ENCODE results near the gene SMIM45.
"Not testable (repeated sequence)": the region's sequence is repeated elsewhere in the genome, so short reads cannot be mapped to it uniquely, and the experiment has no call there.

Gene SMIM45

GRCh38 chr22:41940832-41941765 lies 10.9 kb upstream of the SMIM45 start:
- Mint-ChIP-seq H3K36me3 (peaks cover 5% of the 10 kb centered on the region), H3K27me3 (no peaks in the 10 kb centered on the region)

DNA sequence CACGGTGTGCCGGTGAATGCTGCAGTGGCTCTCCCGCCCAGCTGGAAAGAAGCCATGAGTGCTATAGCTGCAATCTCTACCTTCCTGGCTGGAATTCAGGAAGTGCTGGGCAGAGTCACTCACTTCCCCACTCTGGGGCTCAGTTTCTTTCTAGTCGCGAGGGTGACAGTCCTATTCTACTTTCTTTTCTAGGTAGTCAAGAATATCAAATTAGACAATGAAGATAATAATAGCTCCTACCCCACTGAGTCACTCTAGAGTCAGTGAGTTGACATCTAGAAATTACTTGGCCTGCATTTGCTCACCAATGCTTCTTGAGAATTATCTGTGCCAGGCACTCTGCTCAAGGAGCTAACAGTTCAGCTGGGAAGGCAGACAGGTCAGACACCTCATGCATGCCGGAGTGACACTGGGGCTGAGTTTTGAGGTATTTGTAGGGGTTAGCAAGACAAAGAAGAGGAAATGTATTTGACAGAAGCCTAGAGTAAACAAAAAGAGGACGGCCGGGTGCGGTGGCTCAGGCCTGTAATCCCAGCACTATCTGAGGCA lies 8.2 kb upstream of the SMIM45 start:
- Mint-ChIP-seq H3K4me1 (ENCODE audit: low read depth) (peaks cover 37% of the 10 kb centered on the region), H3K4me3 (peak overlapping the region; percentile 76), H3K36me3 (peaks cover 5% of the 10 kb centered on the region), H3K9me3 (ENCODE audit: low read depth) (no peaks in the 10 kb centered on the region), H3K27ac (peak overlapping the region; percentile 81), H3K27me3 (no peaks in the 10 kb centered on the region)

More at GRCh38 chr22:41940832-41941765, 10.9 kb upstream of the SMIM45 start:
- Mint-ChIP-seq H3K4me1 (ENCODE audit: low read depth) (peaks cover 39% of the 10 kb centered on the region), H3K9me3 (ENCODE audit: low read depth) (no peaks in the 10 kb centered on the region), H3K27ac (peak overlapping the region; percentile 100), H3K4me3 (peak overlapping the region; percentile 87)

- Mint-ChIP-seq H3K9me3 (ENCODE audit: low read depth) (no peaks in the 10 kb centered on the region), H3K27ac (peak within 1 kb of the TSS; percentile 75), H3K4me1 (ENCODE audit: low read depth) (peaks cover 8% of the 10 kb centered on the region), H3K4me3 (peak within 1 kb of the TSS; percentile 88), H3K36me3 (peaks cover 4% of the 10 kb centered on the region), H3K27me3 (no peaks in the 10 kb centered on the region)
Measured at GRCh38 chr22:41946629-41947423, 5.1 kb upstream of the SMIM45 start, which contains the start of gene CENPM. Gene CENPM, minus strand, starts transcription at chr22:41947152. Its CDS starts 76 bp downstream, at chr22:41947076.

GRCh38 chr22:41947424-41948080 lies 4.4 kb upstream of the SMIM45 start:
- peak overlapping the region; percentile 88 for H3K4me3 Mint-ChIP-seq

DNA sequence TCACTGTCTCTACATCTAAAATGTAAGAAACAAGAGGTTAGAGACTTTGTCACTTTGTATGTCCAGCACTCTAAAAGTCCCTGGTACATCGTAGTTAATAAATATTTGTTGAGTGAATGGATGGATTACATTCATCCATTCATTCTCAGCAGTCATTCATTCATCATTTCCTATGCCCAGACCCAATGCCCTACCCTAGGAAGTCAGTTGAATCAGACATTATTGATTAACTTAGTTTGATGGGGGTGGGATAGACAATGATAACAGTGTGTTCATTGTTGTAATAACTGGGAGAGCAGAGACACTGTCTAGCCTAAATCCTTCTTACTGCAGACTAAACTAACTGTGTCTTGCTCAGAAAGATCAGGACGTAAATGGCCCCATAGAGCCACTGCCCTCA lies 3.8 kb upstream of the SMIM45 start:
- no peak overlapping the region for H3K27ac Mint-ChIP-seq
- H3K9me3 Mint-ChIP-seq (ENCODE audit: low read depth) = no peaks in the 10 kb centered on the region
- peaks cover 2% of the 10 kb centered on the region for H3K36me3 Mint-ChIP-seq
- peak overlapping the region; percentile 88 for H3K4me3 Mint-ChIP-seq
- H3K27me3 Mint-ChIP-seq = no peaks in the 10 kb centered on the region
- H3K4me1 Mint-ChIP-seq (ENCODE audit: low read depth) = peaks cover 7% of the 10 kb centered on the region

More at GRCh38 chr22:41947424-41948080, 4.4 kb upstream of the SMIM45 start:
- no peaks in the 10 kb centered on the region for H3K9me3 Mint-ChIP-seq (ENCODE audit: low read depth)
- H3K4me1 Mint-ChIP-seq (ENCODE audit: low read depth) = peaks cover 7% of the 10 kb centered on the region
- no peak overlapping the region for H3K27ac Mint-ChIP-seq
- peaks cover 2% of the 10 kb centered on the region for H3K36me3 Mint-ChIP-seq
- H3K27me3 Mint-ChIP-seq = no peaks in the 10 kb centered on the region

DNA sequence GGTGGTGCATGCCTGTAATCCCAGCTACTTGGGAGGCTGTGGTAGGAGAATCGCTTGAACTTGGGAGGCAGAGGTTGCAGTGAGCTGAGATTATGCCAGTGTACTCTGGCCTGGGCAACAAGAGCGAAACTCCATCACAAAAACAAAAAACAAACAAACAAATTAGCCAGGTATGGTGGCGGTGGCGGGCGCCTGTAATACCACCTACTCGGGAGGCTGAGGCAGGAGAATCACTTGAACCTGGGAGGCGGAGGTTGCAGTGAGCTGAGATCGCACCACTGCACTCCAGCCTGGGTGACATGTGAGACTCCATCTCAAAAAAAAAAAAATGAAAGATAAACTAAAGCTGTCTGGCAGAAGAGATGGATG lies 3.0 kb upstream of the SMIM45 start:
- H3K27ac Mint-ChIP-seq; H3K36me3 Mint-ChIP-seq; H3K4me3 Mint-ChIP-seq; H3K9me3 Mint-ChIP-seq (ENCODE audit: low read depth); H3K4me1 Mint-ChIP-seq (ENCODE audit: low read depth); H3K27me3 Mint-ChIP-seq: not testable (repeated sequence)

GRCh38 chr22:41949297-41949965 lies 2.5 kb upstream of the SMIM45 start:
- no peak overlapping the region for H3K27ac Mint-ChIP-seq
- H3K27me3 Mint-ChIP-seq = no peaks in the 10 kb centered on the region
- H3K36me3 Mint-ChIP-seq = no peaks in the 10 kb centered on the region
- H3K9me3 Mint-ChIP-seq (ENCODE audit: low read depth) = no peaks in the 10 kb centered on the region
- H3K4me3 Mint-ChIP-seq = no peak overlapping the region
- peaks cover 3% of the 10 kb centered on the region for H3K4me1 Mint-ChIP-seq (ENCODE audit: low read depth)

DNA sequence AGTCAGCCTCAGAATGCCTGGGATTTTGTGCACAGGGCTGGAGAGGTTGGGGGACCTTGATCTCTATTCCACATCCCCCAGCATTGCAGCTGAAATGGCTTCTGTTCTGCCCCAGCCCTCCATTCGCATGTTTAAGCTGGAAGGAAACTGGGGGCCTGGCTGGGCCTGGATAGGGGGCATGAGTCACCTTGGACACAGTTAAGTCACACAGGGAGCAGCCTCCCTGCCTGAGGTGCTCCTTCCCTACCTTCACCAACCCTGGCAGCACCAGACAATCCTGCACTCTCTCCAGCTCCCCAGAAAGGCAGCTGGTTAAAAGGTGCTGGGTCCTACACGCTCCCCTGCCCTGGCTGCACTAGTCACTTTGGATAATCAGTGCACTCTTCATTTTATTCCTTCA lies 763 bp downstream of the SMIM45 start:
- no peak overlapping the region for H3K4me3 Mint-ChIP-seq
- no peaks in the 10 kb centered on the region for H3K27me3 Mint-ChIP-seq
- H3K4me1 Mint-ChIP-seq (ENCODE audit: low read depth) = peaks cover 3% of the 10 kb centered on the region
- H3K36me3 Mint-ChIP-seq = no peaks in the 10 kb centered on the region
- H3K9me3 Mint-ChIP-seq (ENCODE audit: low read depth) = no peaks in the 10 kb centered on the region
- H3K27ac Mint-ChIP-seq = no peak overlapping the region

- no peak overlapping the region for H3K27ac Mint-ChIP-seq
- H3K4me1 Mint-ChIP-seq (ENCODE audit: low read depth) = peaks cover 3% of the 10 kb centered on the region
- H3K27me3 Mint-ChIP-seq = no peaks in the 10 kb centered on the region
- no peaks in the 10 kb centered on the region for H3K9me3 Mint-ChIP-seq (ENCODE audit: low read depth)
- no peak overlapping the region for H3K4me3 Mint-ChIP-seq
- H3K36me3 Mint-ChIP-seq = no peaks in the 10 kb centered on the region
Measured at GRCh38 chr22:41957941-41958556, 6.1 kb downstream of the SMIM45 start.

DNA sequence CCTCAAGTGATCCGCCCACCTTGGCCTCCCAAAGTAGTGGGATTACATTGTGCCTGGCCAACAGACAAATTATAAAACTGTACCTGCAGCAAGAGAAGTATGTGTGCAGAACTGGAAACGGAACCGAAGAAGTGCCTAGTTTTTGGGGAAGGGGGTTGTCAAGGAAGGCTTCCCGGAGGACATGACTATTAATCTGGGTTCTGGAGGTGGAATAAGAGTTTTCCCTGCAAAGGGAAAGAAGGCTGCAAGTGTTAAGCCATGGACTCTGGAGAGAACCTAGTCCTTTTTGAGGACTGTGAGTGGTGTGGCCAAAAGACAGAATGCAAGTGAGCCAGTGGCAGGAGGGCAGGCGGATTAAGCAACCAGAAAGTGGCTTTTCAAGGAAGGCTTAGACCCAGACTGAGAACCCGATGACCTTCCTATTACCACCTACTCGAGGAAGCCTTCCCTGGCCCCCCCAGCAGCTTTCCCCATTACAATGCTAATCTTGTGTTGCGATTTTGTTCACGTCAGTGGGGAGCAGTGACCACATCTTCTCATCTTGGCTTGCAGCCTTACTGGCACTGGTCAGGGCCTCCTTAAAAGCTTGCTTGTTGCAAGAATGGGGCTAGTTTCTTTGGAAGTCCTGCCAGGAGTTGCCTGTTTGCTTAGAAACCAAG lies 11.6 kb downstream of the SMIM45 start:
- Mint-ChIP-seq H3K36me3 (no peaks in the 10 kb centered on the region), H3K9me3 (ENCODE audit: low read depth) (no peaks in the 10 kb centered on the region), H3K27ac (no peak overlapping the region), H3K4me3 (no peak overlapping the region), H3K4me1 (ENCODE audit: low read depth) (no peaks in the 10 kb centered on the region), H3K27me3 (no peaks in the 10 kb centered on the region)

DNA sequence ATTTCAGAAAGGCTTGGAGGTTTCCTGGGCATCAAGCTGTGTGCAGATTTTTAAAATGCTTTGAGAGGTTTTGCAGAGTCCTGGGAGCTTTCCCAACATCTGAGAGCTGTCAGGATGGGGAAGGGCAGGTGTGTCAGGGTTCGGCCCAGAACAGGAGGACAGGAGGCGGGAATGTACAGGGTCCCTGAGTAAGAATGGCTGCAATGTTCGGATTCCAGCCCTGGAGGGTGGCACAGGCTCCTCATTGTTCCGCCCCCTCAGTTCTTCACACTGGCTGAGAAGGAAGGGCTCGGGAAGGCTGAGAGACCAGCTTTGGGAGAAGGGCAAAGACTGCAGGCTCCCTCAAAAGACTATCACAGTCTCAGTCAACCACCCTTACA lies 12.2 kb downstream of the SMIM45 start:
- no peak overlapping the region for H3K27ac Mint-ChIP-seq
- H3K4me1 Mint-ChIP-seq (ENCODE audit: low read depth) = no peaks in the 10 kb centered on the region
- H3K9me3 Mint-ChIP-seq (ENCODE audit: low read depth) = no peaks in the 10 kb centered on the region
- H3K4me3 Mint-ChIP-seq = no peak overlapping the region
- H3K27me3 Mint-ChIP-seq = no peaks in the 10 kb centered on the region
- no peaks in the 10 kb centered on the region for H3K36me3 Mint-ChIP-seq

DNA sequence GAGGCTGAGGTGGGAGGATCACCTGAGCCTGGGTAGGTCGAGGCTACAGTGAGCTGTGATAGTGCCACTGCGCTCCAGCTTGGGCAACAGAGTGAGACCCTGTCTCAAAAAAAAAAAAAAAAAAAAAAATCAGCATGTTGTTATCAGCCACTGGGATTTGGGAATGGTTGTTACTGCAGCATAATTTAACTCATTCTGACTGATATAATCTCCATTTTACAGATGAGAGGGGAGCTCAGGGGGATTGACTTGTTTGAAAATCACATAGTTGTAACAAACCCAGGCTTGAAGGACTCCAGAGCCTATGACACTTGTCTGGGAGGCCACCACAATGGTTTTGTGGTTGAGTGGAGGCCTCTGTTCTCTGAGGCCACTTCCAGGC lies 14.3 kb downstream of the SMIM45 start:
- Mint-ChIP-seq H3K27ac (no peak overlapping the region), H3K4me3 (no peak overlapping the region), H3K9me3 (ENCODE audit: low read depth) (no peaks in the 10 kb centered on the region), H3K4me1 (ENCODE audit: low read depth) (no peaks in the 10 kb centered on the region), H3K36me3 (no peaks in the 10 kb centered on the region), H3K27me3 (no peaks in the 10 kb centered on the region)

DNA sequence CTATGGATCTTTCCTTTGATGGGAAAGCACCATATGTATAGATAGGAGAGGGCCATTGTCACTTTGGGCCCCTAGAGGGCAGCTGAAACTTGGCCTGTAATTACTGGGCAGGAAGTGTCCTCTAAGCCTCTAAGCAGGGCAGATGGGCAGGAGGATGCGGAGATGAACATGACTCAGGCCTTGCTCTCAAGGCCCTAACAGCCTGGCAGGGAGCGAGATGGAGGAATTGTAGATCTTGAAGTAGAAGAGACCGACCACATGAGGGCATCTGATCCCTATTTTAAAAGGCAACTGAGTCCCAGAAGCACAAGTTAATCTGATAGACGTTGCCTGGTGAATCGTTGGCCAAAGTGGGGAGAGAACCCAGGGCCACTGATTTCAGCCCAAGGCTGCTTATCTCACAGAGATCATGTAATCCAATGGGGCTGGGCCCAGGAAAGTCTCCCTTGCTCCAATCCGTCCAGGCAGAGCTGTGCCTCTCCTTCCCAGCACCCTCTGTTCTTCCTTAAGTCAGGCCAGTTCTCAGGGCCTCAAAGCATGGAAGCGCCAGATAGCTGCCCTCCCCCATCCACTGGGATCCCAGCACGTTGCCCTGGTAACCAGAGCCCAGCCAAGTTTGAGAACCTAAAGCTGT lies 14.8 kb downstream of the SMIM45 start:
- Mint-ChIP-seq H3K4me3 (no peak overlapping the region), H3K36me3 (no peaks in the 10 kb centered on the region), H3K27me3 (no peaks in the 10 kb centered on the region), H3K4me1 (ENCODE audit: low read depth) (no peaks in the 10 kb centered on the region), H3K27ac (no peak overlapping the region), H3K9me3 (ENCODE audit: low read depth) (no peaks in the 10 kb centered on the region)
